ENCODE measurements around the gene AOC2.
"Not testable (repeated sequence)": the region's sequence is repeated elsewhere in the genome, so short reads cannot be mapped to it uniquely, and the experiment has no call there.

AOC2 gene

DNA sequence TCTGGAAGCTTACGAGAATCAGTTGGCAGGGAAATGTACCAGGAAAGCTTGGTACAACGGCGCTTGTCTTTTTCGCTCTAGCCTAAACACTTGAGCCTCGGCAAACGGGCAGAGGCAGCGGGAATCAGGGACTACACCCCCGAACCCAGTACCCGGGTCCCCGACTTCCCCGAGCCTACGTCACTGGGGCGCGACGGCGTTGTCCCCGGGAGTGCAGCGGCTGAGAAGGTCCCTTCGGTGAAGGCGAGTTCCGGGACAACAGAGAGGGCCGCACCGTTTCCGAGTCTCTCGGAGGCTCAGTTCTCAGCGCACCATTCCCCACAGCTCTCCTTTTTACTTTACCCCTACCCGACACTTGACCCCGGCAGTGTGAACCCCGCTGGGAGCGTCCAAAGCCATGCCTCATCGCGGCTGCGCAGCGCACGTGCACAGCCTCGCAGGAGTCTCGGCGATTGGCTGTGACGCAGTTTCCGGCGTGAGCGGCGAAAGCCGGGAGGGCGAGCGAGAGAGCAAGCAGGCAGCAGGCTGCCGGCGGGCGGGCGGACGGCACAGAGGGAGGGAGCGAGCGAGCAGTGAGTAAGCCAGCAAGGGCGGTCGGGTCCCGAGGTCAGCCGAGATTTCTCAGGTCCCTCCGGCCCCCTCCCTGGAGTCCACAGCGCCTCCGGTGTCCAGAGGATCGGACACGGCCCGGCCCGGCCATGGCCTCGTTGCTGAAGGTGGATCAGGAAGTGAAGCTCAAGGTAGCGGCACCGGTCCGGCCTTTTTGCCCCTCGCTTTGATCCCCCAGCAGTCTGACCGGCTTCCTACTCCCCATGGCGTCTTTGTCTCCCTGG, 11.2 kb upstream of the AOC2 start, which contains the start of gene PSME3:
Gene PSME3, plus strand, starts transcription at position 464 of the 833 bp plus-strand sequence. Its CDS starts 235 bp downstream, at position 699.
- peak; percentile 79 to 89 (median 82) for DNase-seq

DNA sequence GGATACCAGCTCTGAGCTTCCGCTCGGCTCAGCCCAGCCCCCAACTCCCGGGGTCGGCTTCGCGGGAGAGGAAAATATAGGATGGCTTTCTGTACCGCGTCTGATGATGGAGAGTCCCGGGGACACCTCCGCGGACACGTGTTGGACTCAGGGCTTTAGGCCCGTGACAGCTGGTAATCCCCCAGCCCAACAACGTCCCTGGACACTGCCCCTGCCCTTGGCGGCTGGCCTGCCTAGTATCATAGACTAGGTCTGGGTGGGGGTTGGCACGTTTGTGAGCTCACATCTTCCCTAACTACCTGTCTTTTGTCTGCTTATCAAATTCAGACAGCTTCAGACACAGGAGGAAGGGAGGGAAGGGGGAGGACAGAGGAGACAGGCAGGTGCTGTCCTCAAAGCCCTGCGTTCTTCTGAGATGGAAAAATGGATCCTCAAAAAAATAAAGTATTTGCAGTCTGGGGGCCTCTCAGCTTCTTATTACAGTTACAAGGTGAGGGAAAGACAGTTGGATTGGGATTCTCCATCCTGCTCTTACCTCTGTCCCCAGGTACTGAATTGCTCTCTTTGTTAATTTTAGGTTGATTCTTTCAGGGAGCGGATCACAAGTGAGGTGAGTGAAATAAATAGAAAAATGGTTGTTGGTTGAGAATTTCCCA, 10.5 kb upstream of the AOC2 start:
- no peak for DNase-seq

GRCh38 chr17:42835732-42836131, 8.6 kb upstream of the AOC2 start:
- no peak for DNase-seq

DNA sequence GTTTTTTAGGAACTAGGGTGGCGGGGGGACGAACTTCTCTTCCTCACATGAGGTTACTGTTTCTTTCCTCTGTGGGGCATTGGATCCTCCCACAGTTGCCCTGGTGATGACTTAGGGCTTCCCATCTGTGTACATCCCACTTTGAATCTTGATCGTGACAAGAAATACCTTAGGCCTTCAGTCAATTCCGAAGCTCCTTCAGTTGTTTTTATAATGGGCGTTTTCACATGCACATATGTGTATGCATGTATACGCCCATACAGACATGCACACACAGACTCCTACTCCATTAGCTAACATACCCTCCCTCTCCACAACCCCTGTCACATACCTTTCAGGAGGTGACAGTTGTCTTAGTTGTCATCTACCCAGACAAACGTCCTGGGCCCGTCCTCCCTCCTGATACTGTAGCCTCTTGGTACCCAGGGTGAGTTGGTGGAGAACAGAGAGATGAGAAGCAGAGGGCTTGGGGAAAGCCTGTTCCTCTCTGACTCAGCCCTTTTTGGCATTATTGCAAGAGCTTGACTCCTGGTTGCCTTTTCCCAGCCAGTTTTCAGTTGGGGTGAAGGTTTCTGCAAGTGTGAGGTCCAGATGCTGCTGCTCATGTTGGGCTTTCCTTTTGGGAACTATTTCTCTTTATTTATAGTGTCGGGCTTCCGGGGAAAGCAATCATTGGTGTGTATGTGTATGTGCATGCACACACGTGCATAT, 2.2 kb upstream of the AOC2 start:
- no peak for DNase-seq

- DNase-seq = no peak
Measured at GRCh38 chr17:42843358-42843934, 934 bp upstream of the AOC2 start.

- DNase-seq = no peak
Measured at GRCh38 chr17:42844761-42845555, 578 bp downstream of the AOC2 start.

- DNase-seq = no peak
Measured at GRCh38 chr17:42845556-42845917, 1.2 kb downstream of the AOC2 start.

DNA sequence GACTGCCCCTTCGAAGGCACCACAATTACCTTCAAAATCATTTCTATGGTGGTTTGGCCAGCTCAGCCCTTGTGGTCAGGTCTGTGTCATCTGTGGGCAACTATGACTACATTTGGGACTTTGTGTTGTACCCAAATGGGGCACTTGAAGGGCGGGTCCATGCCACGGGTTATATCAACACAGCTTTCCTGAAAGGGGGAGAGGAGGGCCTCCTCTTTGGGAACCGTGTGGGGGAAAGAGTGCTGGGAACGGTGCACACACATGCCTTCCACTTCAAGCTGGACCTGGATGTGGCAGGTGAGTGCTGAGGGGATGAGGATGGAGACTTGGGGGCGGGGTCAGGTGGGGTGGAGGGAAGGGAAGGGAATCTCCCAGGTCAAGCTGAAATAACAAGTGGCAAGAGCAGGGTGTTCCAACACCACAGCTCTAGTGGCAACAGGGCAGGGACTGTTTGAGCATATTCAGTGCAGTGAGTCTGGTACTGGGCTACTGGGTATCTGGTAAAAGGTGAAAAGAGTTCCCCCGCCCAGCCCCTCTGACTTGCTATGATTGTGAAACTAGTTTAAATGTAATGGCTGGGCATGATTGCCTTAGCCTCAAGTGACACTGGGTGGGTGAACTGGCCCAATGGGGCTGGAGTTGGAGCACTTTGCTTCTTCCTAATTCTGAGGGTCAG, 1.7 kb downstream of the AOC2 start:
- no peak for DNase-seq

GRCh38 chr17:42846594-42847280, 2.4 kb downstream of the AOC2 start:
- DNase-seq = no peak

DNA sequence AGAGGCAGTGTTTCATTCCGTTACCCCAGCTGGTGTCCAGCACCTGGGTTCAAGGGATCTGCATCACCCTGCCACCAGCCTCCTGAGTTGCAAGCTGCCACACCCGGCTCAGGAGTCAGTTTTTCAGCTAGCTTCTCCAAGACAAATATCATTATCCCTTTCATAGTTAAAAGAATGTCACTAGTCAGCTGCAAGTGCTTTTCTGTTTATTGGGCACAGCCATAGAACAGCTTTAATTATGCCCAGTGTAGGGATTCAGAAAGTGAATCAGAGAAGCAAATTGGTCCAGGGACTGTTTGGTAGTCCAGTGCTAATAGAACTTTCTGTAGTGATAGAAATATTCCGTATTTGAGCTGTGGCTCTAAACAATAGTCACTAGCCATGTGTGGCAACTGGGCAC, 3.7 kb downstream of the AOC2 start:
- DNase-seq = no peak

DNA sequence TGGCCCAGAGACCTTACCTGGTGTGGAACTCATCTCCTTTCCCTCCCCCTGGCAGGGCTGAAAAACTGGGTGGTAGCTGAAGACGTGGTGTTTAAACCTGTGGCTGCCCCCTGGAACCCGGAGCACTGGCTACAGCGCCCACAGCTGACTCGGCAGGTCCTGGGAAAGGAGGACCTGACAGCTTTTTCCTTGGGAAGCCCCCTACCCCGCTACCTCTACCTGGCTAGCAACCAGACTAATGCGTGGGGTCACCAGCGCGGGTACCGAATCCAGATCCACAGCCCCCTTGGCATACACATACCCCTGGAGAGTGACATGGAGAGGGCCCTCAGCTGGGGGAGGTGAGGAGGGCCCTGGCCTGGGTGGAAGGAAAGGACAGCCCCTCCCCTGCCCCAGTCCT, 4.7 kb downstream of the AOC2 start:
- DNase-seq = no peak

- DNase-seq = no peak
Measured at GRCh38 chr17:42849451-42850181, 5.2 kb downstream of the AOC2 start.

DNA sequence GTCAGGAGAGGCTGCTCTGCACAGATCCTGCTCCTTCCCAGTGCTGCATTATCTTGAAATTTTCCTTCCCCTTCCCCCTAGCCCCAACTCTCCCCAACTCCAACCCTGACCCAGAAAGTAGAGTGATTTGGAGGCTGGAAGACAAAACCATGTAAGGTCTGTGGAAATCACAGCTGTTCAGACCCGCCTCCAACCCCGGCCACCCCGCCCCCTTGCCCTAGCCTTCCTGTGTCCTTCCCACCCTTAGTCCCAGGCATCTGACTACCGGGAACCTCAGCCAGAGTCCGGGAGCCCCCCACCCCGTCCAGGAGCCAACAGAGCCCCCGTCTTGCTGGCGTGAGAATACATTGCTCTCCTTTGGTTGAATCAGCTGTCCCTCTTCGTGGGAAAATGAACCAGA, 6.6 kb downstream of the AOC2 start, which contains the start of gene AOC3:
Gene AOC3, plus strand, starts transcription at position 246 of the 400 bp plus-strand sequence. Its CDS starts 145 bp downstream, at position 391.
- DNase-seq = no peak

- DNase-seq = not testable (repeated sequence)
Measured at GRCh38 chr17:42851371-42852240, 7.2 kb downstream of the AOC2 start.

DNA sequence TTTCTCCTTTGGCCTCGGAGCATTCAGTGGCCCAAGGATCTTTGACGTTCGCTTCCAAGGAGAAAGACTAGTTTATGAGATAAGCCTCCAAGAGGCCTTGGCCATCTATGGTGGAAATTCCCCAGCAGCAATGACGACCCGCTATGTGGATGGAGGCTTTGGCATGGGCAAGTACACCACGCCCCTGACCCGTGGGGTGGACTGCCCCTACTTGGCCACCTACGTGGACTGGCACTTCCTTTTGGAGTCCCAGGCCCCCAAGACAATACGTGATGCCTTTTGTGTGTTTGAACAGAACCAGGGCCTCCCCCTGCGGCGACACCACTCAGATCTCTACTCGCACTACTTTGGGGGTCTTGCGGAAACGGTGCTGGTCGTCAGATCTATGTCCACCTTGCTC, 8.0 kb downstream of the AOC2 start:
- no peak for DNase-seq

- DNase-seq = no peak
Measured at GRCh38 chr17:42853004-42853403, 8.6 kb downstream of the AOC2 start.

DNA sequence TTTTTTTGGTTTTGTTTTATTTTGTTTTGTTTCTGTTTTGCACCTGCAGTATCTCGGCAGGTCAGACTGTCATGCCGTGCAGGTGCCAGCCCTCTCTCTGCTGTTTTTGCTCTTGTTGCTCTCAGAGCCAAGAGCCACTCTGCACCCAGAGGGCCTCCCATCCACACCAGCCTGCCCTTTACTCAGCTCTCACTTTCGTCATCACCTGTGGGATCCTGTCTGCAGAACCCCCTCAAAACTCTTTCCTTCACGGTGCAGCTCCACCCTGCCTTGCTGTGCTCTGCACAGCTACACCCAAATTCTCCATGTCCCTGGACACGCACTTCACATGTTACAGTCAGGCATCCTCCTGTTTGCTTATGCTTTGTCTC, 9.2 kb downstream of the AOC2 start:
- no peak for DNase-seq

GRCh38 chr17:42853968-42854790, 9.8 kb downstream of the AOC2 start:
- no peak for DNase-seq
